HG02678 (cell line): ENCODE data around the gene CLDN18.
A peak's percentile ranks its signal among the peaks of the same experiment; 100 is the strongest.

Experiments used
- ATAC-seq: cut with Tn5 transposase; IDR thresholded peaks from one replicate; pipeline ENCODE4 v1.9.1; 2021; ENCODE audit warnings: mild to moderate bottlenecking, moderate library complexity; ENCODE audit not compliant: unreplicated experiment

The CLDN18 gene

GRCh38 chr3:138009476-138010272, at the start of gene CLDN18:
TSS of gene CLDN18 (plus strand) at chr3:138010165. CDS start at chr3:138010226, 61 bp downstream.
- ATAC-seq, result no peak

DNA sequence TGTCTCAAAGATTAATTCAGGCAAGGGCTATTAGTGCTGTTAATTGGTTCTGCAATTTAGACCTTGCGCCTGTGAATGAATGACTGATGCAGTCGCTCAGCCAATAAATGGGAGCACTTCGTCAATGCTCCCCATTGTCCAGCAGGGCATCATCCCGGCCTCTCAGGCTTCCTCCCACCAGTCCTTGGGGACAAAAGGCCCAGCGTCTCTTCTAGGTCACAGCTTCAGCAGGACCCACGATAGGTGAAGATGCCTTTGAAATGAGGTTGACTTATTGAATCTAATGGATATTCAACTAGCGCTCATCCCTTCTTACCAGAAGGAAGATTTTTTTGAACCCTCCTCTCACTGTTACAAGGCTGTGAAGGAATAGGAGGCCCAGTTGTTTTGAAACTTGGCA, 47.7 kb upstream of the CLDN18 start:
- ATAC-seq, result no peak

GRCh38 chr3:137963463-137963862, 46.5 kb upstream of the CLDN18 start:
- ATAC-seq, result no peak

- peak; percentile 99 for ATAC-seq
Measured at GRCh38 chr3:137970914-137971831, 38.8 kb upstream of the CLDN18 start.

GRCh38 chr3:137972396-137972795, 37.6 kb upstream of the CLDN18 start:
- ATAC-seq, result no peak

- ATAC-seq, result no peak
Measured at GRCh38 chr3:137978328-137978727, 31.6 kb upstream of the CLDN18 start.

DNA sequence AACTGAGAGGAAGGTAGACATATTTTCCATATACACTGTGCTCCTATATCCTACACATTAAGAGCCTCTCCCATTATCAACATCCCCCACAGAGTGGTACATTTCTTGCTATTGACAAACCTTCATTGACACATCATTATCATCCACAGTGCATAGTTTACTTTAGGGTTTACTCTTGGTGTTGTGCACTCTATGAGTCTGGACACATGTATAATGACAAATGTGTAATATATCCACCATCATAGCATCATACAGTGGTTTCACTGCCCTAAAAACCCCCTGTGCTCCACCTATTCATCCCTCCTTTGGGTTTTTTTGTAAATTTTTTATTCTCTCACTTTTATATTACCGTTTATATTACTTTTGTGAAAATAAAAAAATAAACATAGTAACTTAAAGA, 22.2 kb upstream of the CLDN18 start:
- peak; percentile 33 for ATAC-seq

GRCh38 chr3:137988152-137988551, 21.8 kb upstream of the CLDN18 start:
- peak; percentile 76 for ATAC-seq

DNA sequence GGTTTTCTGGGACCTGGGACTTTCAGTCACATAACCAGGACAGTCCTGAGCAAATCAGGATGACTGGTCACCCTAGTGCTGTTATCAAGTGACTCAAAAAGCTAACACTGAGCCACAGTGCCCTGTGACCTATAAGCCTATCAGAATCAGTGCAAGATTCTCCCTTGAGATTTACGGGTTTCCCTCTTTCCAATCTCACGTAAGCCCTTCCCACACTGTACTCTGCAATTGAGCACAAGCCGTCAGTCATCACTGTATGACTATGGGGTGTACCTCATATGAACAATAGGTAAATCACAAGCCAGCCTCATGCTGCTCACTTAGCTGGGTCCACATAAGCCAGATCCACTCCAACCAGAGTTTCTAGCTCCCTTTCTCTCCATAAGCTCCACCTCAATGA, 21.0 kb upstream of the CLDN18 start:
- peak; percentile 63 for ATAC-seq

GRCh38 chr3:137990427-137990826, 19.5 kb upstream of the CLDN18 start:
- ATAC-seq, result no peak

DNA sequence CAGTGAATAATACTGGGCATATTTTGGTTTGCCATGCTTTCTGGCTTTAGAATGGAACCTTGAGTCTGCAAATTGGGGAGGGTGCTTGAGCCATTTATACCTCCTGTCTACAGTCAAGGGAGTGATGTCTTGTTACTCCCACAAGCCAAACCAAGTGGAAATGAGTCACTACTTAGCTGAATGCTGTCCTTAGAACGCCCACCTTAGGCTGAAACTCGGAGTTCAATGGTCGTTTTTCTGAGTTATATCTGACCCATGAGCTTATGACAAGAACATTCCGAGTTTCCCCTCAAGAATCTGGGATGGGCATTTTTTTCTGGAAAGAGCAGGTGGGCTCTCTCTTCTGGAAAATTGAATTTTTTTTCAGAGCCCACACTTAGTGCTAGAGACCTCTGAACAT, 17.4 kb upstream of the CLDN18 start:
- ATAC-seq, result no peak

DNA sequence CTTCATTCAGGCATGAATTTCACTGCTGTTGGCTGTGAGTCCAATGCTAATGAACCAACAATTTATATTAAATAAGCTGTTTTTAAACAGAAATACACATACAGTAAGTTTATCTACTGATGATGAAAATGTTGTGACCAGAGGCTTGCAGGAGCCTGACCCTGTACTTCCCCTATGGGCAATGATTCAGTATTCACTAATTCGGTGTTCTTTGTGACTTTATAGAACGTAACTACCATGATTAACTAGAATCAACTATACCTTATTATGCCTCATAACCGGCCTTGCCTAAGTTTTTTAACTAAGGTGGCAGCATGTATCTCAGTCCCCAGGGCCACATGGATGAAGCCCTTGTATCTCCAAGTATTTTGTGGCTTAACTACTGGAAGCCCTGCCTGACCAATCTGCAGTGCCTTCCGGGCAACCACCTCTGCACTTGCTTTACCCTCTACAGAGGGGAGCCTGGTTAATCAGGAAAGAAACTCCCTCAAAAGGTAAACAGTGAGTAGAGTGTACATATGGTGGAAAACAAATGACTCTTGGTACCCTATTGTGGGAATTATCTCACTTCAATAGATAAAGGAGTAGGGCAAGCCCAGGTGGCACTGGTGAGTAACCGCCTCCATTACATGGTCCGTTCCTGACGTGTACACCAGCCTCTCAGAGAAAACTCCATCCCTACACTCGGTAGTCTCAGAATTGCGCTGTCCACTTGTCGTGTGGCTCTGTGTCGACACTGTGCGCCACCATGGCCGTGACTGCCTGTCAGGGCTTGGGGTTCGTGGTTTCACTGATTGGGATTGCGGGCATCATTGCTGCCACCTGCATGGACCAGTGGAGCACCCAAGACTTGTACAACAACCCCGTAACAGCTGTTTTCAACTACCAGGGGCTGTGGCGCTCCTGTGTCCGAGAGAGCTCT, 11.6 kb upstream of the CLDN18 start:
- no peak for ATAC-seq

DNA sequence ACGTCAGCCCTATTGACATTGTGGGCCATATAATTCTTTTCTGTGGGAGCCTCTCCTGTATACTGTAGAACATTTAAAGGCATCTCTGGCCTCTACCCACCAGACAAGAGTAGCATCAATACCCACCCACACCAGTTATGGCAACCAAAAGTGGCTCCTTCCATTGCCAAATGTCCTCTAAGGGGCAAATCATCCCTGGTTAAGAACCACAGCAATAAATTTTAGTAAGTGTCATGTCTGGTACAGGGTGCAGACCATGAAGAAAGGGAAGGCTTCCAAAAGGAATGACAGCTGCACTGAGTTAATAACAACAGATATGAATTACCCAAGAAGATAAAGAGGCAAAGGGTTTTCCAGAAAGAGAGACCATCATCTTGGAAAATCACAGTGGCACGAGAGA, 6.9 kb upstream of the CLDN18 start:
- no peak for ATAC-seq

GRCh38 chr3:138005627-138006026, 4.3 kb upstream of the CLDN18 start:
- no peak for ATAC-seq

- no peak for ATAC-seq
Measured at GRCh38 chr3:138007898-138008297, 2.1 kb upstream of the CLDN18 start.

GRCh38 chr3:138010273-138010590, 267 bp downstream of the CLDN18 start:
- no peak for ATAC-seq

DNA sequence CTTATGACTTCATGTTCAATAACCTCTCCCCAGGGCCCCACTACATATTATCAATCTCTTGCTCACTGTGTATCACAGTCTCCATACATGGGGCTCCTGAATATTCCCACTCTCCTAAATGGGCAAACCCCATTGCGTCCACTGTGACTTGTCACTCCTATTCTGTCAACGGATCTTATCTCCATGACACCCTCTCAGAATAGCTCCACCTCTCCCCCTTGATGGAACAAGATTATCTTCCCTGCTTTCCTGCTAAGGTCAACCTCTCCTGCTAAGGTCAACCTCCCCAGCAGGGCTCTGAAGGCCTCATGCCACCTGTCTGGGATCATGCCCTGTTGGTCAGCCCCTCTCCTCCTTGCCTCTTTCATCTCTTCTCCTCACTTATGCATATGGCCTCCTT, 1.8 kb downstream of the CLDN18 start:
- ATAC-seq, result no peak

DNA sequence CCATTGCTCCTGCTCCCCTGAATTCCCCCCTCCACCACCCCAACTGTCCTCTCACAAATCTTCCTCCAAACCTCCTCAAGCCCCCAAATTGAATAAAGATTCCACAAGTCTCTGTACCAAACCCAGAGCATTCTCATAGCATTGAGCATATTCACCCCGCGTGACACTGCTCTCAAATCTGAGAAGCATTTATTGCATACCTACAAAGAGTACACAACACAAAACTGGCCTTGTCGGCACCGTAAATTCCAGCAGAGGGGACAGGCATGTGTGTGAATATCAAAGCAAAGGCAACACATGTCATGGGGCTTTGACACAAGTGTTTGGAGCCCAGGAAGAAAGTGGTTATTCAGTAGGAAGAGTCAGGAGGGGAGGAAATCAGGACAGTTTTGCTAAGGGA, 2.6 kb downstream of the CLDN18 start:
- ATAC-seq, result no peak

DNA sequence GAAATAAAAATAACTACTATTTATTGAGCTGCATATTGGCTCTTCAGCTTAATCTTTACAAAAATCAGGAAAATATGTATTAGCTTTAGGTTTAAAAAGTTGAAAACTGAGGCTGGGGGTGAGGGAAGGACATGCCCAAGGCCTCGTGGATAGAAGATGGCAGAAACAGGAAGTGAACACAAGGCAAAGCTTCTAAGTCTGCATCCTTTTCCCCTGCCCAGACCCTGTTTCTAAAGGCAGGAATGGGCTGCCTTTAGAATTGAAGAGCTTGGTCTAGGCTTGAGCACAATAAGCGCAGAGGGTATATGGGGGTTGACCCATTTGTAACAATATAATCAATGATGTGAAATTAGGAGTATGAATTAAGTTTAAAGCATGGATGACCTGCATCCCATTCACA, 6.1 kb downstream of the CLDN18 start:
- no peak for ATAC-seq

- ATAC-seq, result no peak
Measured at GRCh38 chr3:138019281-138020069, 9.5 kb downstream of the CLDN18 start.
